NCI-H128 (cell line): ENCODE data around the gene MMP2.

Experiments used
- DNase-seq: peaks from one replicate; lab custom pipeline; 2025; ENCODE audit not compliant: unreplicated experiment; lab: John Stamatoyannopoulos, UW

MMP2 gene

GRCh38 chr16:55491691-55492090, 12.7 kb downstream of the MMP2 start:
- no peak for DNase-seq

DNA sequence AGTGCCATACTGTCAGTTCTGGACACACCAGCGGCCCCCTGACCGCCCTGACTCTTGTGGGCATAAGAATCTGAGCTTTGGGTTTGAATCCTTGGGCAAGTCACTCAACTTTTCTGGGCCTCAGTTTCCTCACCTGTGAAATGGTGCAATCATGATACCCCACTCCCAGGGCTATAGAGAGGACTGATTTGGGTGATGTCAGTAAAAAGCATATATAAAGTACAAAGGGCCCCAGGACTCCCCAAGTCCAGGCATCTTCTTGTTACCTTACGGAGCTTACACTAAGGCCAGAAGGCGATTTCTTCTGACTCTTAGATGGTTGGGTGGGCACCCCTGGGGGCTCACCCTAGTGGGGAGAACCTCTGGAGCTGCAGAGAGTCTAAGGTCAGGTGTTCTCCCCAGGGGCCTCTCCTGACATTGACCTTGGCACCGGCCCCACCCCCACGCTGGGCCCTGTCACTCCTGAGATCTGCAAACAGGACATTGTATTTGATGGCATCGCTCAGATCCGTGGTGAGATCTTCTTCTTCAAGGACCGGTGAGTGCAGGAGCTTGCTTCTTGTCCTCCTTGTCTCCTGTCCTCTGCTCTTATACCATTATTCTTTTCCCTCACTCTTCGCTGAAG, 13.9 kb downstream of the MMP2 start:
- no peak for DNase-seq

DNA sequence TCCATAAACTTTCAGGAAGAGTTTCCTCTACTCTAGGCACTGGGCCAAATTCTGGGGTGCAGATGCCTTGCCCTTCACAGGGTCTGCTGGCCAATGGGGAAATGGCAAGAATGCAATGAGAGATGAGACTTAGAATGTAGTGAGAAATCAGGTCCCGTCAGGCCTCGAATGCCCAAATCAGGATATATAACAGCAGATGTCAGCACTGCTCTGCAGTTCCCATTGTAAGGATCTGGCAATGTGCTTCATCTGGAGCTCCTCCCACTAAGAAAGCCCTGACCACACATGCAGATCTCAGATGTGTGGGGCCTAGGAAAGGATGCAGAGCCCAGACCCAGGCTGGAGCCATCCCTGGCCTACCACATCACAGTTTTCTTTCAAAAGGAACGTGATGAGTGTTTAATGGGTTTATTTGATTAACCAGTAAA, 16.0 kb downstream of the MMP2 start:
- DNase-seq, result no peak

DNA sequence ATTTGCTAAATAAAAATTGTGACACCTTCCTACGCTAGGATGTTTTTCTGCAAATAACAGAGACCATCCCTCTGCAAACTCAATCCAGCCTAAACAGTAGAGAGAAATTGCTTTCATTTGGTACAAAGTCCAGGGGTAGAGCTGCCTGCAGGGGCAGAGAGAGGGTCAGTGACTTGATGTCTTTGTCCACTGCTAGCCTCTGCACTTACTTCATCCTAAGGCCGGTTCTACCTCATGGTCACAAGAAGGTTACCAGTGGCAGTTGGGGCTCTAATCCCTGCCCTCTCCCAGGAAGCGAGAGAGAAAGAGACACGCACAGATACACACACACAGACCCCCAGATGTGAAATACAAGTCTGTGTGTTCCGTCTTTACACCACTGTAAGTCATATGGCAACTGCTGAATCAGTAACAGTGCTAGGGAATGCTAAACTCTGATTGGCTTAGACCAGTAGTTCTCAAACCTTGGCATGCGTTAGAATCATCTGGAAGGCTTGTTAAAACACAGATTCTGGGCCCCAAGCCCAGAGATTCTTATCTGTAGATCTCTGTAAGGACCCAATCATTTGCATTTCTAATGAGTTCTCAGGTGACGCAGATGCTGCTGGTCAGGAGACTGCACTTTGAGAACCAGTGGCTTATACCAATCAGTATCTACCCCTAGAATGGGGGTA, 16.8 kb downstream of the MMP2 start:
- no peak for DNase-seq

GRCh38 chr16:55496509-55497145, 17.6 kb downstream of the MMP2 start:
- no peak for DNase-seq

DNA sequence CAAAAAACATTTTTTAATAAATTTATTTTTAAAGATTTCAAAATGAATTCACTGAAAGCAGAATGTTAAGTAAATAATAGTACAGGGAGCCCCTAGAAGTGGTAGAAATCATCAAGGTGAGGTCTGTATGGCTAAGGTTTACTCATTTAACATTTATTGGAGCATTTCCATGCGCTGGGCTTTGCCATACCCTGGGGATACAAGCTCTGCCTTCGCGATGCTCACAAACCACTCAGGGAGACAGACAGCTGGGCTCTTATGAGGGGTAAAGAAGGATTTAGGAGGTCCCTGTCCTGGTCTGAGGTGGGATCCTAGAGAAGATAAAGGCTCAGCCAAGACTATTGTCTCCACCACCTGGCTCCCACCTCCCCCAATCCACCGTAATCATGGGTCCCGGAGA, 18.6 kb downstream of the MMP2 start:
- DNase-seq, result no peak

DNA sequence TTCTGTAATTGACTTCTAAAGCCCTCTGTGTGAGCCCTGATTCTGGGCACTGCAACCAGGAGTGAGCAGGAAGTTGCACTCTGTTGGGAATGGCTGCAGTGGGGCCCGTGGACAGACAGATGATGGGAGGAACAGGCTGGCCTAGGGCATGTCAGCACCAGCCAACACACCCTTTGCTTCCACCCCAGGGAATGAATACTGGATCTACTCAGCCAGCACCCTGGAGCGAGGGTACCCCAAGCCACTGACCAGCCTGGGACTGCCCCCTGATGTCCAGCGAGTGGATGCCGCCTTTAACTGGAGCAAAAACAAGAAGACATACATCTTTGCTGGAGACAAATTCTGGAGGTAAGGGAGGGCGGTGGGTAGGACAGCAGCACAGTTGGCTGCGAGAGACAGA, 19.1 kb downstream of the MMP2 start:
- DNase-seq, result no peak

DNA sequence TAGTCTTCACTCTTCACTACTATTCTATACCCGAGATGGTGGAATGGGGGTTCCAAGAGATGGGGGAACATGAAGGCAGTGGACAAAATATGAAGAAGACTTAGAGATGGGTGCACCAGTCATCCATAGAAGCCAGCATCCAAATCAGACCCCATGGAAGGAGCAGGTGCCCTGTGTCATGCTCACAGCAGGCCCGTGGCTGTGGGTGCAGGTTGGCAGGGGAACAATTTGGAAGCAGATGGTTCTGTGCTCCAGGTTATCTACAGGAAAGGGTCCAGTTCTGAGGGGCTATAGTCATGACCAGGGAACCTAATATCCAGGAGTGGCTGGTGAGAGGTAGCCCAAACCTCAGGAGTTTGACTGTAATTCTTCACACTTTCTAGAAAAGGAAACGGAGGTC, 20.3 kb downstream of the MMP2 start:
- no peak for DNase-seq

GRCh38 chr16:55499951-55500529, 21.0 kb downstream of the MMP2 start:
- no peak for DNase-seq

GRCh38 chr16:55500530-55501011, 21.6 kb downstream of the MMP2 start:
- no peak for DNase-seq

- DNase-seq, result no peak
These were observed 22.7 kb downstream of the MMP2 start for GRCh38 chr16:55501549-55502322.

DNA sequence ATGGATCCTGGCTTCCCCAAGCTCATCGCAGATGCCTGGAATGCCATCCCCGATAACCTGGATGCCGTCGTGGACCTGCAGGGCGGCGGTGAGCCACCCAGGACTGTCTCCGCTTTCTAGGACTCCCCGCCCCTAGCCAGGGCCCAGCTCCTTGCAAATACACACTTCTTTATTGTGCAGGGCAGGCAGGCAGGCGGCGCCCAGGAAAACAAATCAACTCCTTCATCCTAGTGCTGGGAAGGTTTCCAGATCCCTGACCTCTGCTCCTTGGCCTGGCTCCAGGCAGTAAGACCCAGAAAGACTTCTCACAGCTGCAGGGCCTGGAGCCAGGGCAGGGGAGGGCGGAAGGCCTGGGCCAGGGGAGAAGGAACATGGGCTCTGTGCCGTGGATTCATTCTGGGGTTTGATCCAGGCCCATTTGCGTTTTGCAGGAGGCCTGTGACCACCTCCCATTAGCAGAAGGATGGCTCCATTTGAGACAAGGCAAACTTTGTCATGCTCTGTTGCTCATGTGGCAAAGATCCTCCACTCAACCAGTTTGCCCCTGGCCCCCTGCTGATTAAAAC, 23.9 kb downstream of the MMP2 start:
- peak; percentile 13 for DNase-seq

GRCh38 chr16:55503726-55504550, 24.9 kb downstream of the MMP2 start:
- DNase-seq, result no peak

GRCh38 chr16:55505333-55506015, 26.5 kb downstream of the MMP2 start:
- DNase-seq, result no peak

DNA sequence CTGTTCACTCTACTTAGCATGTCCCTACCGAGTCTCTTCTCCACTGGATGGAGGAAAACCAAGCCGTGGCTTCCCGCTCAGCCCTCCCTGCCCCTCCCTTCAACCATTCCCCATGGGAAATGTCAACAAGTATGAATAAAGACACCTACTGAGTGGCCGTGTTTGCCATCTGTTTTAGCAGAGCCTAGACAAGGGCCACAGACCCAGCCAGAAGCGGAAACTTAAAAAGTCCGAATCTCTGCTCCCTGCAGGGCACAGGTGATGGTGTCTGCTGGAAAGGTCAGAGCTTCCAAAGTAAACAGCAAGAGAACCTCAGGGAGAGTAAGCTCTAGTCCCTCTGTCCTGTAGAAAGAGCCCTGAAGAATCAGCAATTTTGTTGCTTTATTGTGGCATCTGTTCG, 27.1 kb downstream of the MMP2 start:
- no peak for DNase-seq

DNA sequence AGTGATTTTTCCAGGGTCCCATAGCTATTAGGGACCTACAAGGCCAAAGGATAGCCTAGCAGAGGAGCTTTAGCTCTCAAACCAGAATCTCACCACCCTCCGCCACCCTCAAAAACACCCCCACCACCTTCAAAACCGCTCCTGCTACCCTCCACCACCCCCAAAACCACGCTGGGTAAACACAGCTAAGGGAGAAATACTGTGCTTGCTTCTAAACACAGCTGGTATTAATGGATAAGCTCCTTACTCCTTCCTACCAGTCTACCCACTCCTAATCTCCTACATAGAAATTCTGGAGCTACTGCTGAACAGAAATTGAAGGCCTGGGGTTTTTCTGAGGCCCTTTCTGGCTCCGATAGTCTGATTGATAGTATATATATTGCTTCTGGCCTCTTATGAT, 27.7 kb downstream of the MMP2 start:
- no peak for DNase-seq

DNA sequence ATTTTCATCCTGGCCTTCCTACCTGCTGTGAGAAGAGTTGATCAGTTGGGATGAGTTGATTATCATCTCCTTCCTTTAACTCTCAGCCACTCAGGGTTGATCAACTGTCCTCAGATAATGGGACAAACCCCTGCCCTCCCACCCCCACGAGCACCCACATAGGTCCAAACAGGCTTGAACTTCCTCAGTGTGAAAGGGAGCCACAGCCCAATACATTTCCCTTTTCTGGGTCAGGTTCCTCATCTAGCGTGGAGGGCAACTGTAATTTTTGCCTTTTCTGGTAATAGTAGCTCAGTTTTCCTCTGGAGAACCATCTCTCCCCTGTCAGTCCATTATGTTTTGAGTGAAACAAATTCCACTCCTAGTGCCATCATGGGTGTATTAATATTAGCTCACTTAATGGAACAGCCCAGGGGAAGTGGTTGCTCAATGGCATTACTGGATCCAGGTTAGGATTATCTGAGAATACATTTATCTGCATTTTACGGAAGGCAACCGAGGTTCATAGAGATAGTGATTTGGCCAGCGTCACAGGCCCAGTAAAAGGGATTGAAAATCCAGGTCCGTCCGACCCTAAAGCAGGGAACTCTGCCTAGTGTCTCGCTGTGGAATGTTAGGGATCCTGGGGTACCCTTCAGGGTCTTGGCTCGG, 29.4 kb downstream of the MMP2 start:
- no peak for DNase-seq

DNA sequence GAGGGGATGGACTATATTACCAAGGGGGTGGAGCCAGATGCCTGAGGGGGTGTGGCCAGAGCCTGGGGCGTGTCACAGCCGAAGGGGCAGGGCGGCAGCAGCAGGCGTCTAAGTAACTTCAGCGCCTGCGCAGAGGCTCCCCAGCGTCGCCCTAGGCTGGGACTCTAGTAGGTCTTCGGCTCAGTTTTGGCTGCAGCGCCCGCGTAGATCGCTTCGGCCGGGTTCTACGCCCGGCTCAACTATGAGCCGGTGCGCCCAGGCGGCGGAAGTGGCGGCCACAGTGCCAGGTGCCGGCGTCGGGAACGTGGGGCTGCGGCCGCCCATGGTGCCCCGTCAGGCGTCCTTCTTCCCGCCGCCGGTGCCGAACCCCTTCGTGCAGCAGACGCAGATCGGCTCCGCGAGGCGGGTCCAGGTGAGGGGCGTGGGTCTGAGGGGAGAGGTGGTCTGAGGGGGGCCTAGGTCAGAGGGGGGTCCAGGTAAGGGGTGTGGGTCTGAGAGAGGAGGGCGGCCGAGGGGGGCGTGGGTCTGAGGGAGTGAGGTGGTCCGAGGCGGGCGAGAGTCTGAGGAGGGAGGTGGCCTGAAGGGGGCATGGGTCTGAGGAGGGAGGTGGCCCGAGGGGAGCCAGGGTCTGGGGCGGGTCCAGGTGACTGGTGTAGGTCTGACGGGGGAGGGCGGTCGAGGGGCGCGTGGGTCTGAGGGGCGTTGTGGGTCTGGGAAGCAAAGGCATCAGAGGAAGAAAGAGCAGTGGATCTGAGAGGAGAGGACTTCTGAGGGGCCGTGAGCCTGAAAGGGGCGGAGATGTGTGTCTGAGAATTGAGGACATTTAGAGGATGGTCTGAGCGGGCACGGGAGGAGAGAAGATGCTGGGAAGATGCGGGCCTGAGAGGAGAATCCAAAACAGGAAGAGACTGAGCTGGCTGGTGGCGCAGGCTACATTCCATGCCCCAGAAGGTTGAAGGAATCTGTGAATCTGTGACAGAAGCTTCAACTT, 30.2 kb downstream of the MMP2 start, which contains the start of gene LPCAT2:
Gene LPCAT2 (plus strand): TSS at position 132 of the 991 bp plus-strand sequence. CDS start 110 bp downstream, at position 242.
- peak; percentile 7 for DNase-seq
